Stimulated activated naive CD4-positive, alpha-beta T cell (primary cell): Measurements from ENCODE around the gene MUC5AC.

ENCODE experiments used
- DNase-seq, 6 experiments: peaks; one replicate each; lab custom pipeline; 2025; lab: John Stamatoyannopoulos, UW

MUC5AC gene

DNA sequence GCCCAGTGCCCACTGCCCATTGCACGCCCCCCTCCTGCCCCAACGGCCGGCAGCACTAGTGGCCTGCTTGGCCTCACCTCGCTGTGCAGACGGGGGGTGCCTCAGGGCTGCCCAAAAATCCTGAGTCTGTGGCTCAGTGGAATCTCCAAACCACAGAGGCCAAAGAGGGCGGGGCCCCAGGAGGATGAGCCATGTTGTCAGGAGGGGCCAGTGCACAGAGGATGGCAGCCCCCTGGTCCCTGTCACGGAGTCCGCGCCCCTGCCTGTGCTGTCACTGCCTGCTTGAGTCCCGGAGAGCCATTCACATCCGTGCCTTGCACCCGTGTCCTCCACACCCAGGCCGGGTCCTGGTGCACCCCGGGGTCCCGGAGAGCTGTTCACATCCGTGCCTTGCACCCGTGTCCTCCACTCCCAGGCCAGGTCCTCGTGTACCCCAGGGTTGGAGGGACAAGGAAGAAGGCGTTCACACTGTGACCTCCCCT, 36.4 kb upstream of the MUC5AC start:
- no peak for DNase-seq

DNA sequence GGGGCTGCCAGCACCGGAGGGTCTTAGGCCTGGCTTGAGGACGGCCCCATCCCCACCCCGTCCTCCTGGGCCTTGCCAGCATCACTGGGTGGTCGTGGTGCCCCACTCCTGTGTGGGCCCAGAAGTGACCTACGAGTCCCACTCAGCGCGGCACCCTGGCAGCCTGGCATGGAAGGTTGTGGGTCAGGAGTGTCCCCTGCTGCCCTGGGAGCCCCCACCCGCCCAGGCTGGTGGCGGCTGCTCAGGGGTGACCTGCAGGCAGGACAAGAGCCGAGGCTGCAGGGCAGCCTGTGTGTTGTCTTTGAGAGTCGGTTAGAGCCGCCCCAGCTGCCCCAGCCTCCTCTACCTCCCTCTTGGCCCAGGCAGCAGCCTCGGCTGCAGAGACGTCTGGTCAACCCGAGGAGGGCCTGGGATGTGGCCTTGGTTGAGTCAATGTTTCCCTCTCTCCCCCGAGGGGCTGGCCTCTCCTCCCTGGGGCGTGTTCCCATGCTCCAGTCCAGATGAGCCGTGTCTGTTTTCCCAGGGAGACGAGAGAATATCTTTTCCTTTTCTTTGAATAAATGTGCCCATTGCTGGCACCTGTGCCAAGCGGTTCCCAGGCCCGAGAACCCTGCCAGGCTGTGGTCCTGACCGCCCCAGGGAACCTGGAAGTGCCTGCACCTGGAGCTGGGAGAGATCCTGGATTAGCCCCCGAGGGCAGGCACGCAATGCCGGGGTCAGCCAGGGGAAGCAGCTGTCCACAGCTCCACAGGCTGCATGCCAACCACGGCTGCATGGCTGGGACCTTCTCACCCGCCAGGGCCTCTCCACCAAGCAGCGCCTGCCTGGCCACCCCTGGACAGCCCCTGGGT, 35.7 kb upstream of the MUC5AC start:
- DNase-seq = no peak

DNA sequence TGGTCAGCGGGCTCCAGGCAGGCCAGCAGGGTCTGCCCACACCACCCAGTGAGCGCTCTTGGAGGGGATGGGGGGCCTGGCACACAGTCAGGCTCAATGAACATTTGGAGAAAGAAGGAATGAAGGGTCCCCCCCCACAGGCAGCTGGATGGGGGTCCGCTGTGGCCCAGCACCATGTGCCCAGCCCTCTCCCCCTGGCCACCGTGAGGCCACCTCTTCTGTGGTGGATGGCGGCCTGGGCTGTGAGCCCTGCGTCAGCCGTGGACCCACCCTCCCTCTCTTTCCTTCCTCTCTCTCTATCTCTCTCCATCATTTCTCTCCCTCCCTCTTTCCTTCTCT, 35.1 kb upstream of the MUC5AC start:
- no peak for DNase-seq

DNA sequence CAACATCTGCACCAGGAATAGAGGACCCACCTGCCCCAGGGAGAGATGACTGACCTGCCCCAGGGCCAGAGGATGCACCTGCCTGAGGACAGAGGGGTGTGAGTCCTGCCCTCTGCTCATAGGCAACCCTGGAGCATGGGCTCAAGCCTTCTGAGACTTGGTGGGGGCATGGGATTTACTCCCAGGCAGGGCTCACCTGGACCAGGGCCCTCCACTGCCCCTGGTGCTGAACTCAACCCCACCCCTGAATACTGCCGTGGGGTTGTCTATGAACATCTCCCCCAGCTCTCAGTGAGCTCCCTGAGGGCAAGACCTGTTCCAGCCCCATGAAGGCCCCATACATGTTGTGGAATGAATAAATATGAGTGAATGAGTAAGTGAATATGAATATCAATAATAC, 33.8 kb upstream of the MUC5AC start:
- DNase-seq = no peak

- no peak for DNase-seq
Observed at GRCh38 chr11:1125803-1126202, 31.9 kb upstream of the MUC5AC start.

- DNase-seq = no peak
Observed at GRCh38 chr11:1126491-1126926, 31.2 kb upstream of the MUC5AC start.

DNA sequence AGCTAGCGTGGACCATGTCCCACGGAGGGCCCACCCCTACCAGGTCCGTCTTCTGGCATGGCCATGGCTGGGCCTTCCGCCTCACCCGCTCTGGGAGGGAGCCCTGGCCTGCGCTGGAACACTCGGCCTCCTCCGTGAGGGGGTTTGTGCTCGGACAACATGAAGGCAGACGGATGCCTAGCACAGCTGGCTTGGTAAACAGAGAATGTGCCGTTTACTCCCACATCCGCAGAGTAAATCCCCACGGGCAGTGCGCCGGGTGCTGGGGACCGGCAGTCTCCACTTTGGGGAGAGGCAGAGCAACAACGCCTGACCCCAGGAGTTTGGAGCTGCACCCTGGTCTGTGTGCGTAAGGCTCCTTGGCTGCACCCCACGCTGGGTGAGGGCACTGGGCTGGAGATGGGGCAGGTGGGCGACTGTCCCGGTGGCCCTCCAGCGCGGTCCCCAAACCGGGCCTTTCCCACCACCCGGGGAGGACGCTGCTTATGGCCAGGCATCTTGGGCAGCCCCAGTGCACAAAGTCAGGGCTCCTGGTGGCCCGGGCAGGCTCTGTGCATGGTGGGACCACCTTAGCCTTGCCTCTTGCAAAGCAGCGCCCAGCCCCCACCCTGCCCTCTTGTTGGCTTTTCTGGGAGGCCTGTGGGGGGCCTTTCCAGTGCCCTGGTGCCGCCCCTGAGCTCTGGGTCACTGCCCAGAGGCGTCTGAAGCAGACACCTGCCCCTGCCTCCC, 30.7 kb upstream of the MUC5AC start:
- DNase-seq = no peak

- DNase-seq = no peak
Observed at GRCh38 chr11:1127664-1128162, 30.0 kb upstream of the MUC5AC start.

- no peak for DNase-seq
Observed at GRCh38 chr11:1128311-1129142, 29.2 kb upstream of the MUC5AC start.

DNA sequence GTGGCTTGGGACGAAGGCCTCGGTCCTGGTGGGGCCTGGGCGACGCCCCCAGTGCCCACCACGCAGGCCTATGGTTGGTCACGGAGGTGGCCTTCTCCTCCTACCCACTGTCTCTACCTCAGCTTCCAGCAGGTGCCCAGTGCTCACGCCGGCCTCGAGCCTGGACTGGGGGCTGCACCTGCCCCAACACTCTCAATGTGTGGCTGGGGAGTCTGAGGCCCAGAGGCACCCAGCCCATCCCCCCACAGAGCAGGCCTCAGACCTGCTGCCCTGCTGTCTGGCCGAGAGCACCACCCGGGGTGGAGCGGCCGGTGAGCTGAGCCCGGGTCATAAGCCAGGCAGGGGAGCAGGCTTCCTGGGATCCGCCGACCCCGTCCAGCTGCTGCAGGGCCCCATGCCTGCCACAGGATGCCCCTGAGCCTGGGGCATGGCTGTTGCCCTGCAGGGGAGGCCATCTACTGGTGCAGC, 28.6 kb upstream of the MUC5AC start:
- no peak for DNase-seq

DNA sequence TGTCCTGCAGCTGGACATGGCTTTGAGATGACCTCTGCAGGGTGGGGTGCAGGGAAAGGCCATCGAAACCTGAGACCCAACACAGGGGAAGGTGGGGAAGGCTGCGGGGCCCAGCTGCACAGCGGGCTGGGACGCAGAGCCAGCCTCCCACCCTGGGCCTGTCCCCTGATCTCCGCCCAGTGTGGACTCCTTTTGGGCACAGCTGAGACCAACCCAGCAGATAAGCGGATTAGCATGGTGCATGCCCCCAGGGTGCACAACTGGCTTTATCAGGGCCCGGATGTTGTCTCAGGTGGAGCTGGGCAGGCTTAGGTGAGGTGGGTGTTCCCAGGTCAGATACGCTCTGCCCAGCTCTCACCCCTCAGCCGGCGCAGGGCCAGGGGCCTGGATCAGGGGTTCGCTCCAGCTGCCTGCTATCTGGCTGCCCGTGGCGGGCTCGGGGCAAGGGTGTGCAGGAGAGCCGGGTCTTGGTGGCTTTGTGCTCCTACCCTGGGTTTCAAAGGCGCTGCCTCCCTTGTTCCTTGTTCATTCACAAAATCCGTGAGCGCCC, 28.1 kb upstream of the MUC5AC start:
- no peak for DNase-seq

GRCh38 chr11:1130276-1131032, 27.3 kb upstream of the MUC5AC start:
- DNase-seq = no peak

DNA sequence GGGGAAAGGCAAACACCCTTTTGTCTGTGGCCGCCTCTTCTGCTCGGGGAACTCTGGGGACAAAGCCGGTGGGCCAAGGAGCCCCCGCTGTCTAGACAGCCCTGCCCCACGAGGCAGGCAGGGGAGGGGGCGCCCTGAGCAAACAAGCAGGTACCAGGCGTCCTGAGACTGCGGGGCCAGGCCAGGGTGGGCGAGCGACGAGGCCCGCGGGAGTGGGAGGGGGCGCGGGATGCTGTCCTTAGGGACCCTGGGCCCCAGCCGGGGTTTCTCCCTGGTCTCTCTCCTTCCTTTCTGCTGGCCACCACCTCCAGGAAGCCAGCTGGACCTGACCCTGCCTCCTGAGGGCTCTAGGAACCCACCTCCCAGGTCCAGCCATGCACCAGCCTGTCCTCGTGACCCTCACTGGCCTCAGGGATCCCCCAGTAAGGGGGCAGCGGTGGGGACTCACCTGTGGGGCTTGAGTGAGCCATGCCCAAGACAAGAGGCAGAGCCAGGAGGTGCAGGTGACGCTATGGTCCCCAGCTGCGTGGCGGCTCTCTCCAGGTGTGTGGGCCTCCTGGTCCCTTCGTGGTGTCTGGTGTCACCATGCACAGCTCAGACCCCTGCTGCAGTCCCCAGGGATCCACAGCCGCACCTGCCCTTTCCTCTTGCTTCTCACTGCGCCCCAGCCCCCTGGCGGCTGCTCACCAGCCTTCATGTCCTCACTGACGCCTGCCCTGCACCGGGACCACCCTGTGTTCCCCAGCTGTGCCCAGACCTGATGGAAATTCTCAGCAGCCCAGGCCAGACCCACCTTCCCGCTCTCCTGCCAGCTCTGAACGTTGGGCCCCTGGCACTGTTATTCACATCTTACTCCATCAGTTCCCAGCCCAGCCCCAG, 26.5 kb upstream of the MUC5AC start:
- no peak for DNase-seq

DNA sequence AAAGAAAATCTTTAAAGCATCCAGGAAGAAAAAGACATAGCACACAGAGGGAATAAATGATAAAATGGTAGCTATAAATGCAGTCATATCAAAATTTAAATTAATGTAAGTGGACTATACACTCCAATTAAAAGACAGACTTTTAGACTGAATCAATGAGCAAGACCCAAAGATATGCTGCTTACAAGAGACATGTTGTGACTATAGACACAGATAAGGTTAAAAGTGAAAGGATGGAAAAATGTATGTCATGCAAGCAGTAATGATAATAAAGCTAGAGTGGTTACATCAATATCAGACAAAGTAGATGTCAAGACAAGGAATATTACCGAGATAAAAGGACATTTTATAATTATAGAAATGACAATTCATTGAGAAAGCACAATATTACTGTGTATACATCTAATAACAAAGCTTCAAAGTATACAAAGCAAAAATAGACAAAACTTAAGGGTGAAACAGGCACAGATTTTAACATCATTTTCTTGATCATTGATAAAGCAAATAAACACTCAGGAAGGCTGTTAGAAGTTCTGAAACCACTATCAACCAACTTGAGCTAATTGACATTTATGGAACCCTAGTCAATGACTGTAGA, 22.8 kb upstream of the MUC5AC start:
- no peak for DNase-seq

- no peak for DNase-seq
Observed at GRCh38 chr11:1138097-1138496, 19.7 kb upstream of the MUC5AC start.

- DNase-seq = no peak
Observed at GRCh38 chr11:1139441-1140083, 18.2 kb upstream of the MUC5AC start.

DNA sequence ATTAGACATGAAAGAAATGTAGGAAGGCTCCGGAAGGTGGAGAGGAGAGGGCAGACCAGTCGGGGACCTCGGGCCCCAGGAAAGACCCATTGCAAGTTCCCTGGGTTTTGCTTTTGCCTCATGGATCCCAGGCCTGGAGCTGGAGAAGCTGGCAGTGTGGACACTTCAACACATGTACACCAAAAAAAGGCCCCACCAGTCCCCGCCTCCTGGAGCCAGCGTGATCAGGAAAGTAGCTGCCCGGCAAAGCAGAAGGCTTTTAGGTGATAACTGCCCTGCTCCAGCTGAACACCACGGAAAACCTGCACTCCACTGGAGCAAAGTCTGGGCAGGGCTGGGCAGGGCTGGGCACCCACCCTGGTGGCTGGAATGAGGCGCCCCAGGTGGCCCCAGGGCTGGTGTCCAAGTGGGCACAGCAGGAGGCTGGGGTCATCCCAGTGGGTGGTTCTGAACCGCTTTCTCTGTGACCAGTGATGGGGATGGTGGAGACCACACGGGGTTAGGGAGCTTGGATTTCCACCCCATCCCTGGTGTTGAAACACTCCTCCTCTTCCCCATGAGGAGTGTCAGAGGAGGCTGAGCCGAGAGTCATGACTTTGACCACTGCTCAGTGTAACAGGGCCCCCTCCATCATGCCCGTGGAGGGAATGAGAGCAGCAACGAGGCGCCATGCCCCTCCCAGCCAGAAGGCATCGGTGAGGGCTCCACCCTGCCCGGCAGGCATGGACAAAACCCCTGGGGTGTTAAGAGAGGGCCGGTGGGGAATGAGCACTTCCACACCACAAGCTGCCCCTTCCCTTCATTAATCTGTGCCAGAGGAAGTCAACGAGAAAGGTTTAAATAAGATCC, 16.9 kb upstream of the MUC5AC start:
- no peak for DNase-seq

- no peak for DNase-seq
Observed at GRCh38 chr11:1146365-1146764, 11.4 kb upstream of the MUC5AC start.
